ENCODE data around the gene POLA2.

Gene POLA2

DNA sequence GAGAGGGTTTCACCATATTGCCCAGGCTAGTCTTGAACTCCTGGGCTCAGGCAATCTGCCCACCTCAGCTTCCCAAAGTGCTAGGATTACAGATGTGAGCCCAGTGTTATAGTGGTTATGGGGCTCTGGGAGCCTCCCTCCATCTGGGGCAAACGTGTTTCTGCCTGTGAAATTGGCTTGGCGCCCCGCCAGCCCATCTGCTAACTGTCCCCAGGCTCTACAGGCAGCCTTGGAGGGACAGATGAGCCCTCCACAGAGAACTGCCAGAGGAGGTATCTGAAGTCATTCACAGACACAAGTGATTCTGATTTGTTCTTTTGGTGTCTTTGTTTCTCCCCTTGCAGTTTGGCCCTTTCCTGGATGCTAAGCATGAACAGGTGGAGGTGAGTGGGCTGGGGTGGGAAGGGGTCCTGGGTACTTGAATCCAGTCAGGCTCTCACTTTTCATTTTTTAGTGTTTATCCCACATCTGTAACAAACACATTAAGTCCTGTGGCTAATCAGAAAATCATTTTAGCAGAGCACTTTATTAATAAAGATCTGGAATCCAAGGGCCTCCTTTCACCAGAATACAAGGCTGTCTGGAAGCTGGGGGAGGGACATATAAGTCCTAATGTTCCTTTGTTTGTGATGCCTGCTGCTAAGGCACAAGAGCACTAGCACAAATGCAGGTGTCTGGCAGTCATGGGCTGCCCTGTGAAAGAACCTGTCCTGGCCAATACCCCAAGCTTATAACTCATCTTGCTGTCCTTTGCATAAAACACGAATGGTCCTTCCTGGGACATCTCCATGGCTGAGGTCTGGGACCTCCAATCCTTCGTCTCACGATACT, 27.2 kb downstream of the POLA2 start:
- DNase-seq = peak; percentile 49

- DNase-seq = peak; percentile 97
These were observed 28.8 kb downstream of the POLA2 start for GRCh38 chr11:65290448-65291165.

GRCh38 chr11:65291613-65292012, 29.9 kb downstream of the POLA2 start:
- peak; percentile 82 for DNase-seq

- no peak for DNase-seq
These were observed 31.1 kb downstream of the POLA2 start for GRCh38 chr11:65292890-65293289.

DNA sequence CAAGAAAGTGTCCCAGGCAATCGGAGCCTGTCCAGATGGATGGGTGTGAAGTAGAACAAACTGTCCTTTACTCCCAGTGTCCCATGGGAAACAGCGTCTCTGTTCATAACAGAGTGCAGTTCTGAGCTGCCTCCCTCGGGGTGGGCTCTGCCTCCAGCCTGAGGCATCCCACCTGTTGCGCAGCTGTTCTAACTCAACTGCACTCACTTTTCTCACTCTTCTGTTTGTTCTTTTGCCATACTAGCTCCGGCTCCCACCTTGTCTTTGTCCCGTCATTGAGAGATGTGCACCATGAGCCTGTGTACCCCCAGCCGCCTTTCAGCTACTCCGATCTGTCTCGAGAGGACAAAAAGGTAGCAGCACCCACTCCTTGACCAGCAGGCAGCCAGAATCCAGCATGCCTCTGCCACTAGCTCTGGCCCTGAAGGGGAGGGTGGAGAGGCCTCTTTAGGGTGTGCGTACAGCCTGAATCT, 32.2 kb downstream of the POLA2 start:
- DNase-seq = no peak

GRCh38 chr11:65295001-65295400, 33.2 kb downstream of the POLA2 start:
- no peak for DNase-seq

- DNase-seq = no peak
These were observed 34.0 kb downstream of the POLA2 start for GRCh38 chr11:65295571-65296341.

DNA sequence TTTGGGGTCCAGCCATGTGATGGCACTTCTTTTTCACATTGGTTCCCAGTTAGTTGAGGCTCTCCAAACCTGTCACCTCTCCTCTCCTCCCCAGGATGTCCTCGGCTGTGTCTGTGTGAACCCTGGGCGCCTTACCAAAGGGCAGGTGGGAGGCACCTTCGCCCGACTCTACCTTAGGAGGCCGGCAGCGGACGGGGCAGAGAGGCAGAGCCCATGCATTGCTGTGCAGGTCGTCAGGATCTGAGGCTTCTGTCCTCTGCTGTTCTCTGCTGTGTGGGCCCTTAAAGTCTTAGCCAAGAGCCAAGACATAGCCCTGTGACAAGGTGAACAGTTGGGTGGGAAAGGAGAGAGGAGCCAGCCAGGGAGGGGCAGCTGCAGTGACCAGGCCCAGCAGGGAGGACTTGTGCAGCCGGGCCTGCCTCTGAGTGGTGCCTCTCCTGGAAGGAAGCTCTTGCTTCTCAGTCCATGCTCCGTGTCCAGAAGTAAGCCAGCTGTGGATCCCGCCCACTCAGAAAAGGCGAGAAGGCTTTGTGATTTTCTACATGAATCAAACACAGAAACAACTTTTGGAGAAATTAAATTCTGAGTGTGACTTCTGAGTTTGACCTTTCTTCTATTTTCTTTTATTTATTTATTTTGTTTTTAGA, 35.4 kb downstream of the POLA2 start:
- DNase-seq = no peak

- no peak for DNase-seq
These were observed 36.4 kb downstream of the POLA2 start for GRCh38 chr11:65298131-65298535.

DNA sequence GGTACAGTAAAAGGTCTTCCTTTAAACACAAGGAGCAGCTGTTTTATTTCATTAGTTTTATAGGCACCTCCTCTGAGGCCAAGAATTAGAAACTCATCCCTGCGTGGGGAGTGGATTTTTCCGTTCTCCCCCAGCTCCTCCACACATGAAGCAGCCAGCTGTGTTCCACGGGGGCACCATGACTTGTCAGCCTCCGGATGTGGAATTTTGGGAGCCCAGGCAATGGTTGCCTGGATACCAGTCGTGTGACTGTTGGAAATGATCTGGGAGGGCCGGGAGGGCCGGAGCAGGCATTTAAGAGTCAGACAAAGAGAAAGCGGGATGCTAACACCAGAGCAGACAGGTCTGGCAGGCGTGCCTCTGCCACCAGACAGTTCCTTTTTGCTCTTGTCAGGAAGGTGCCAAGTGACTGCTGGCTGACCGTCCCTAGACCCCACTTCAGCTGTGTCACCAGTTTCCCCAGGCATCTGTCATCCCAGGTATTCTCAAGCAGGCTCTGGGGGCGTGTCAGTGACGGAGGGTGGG, 37.0 kb downstream of the POLA2 start:
- no peak for DNase-seq

GRCh38 chr11:65300621-65301275, 39.0 kb downstream of the POLA2 start:
- DNase-seq = no peak

DNA sequence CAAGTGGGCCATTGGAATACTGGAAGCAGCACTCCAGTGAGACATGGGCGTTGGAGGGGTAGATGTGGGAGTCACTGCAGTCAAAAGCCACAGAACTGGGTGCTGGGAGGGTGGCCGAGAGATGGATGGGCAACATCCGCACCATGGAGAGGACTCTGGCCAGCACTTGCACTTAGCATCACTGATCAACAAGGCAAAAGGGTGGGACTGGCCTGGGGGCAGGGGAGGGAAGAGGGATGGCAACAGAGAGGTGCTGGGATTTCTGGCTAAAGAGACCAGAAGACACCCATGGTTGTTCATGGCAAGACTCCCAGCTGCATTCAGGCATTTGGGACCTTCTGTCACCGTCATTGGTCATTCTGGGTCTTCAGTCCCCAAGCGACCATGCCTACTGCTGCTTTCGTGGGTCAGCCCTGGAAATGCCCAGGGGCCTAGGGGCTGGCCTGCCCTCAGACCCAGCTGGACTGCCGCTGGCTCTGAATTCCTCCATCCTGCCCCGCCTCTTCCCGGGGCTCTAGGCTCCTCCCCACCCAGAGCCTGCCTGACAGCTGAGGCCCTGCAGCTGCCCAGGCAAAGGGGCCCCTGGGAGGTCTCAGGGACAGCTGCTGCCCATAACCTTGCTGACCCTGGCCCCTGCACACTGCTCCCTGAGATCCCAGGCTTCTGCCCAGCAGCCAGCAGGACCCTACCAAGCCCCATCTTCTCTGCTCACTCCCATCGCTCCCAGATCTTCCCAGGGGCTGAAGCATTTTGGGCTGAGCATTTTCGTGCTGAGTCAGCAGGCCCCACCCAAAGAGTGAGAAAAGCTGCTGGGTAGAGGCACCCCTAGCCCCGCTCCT, 39.9 kb downstream of the POLA2 start:
- no peak for DNase-seq

- no peak for DNase-seq
These were observed 41.8 kb downstream of the POLA2 start for GRCh38 chr11:65303555-65303954.

GRCh38 chr11:65304110-65304509, 42.3 kb downstream of the POLA2 start:
- no peak for DNase-seq

GRCh38 chr11:65304613-65305012, 42.9 kb downstream of the POLA2 start:
- no peak for DNase-seq

- no peak for DNase-seq
These were observed 43.9 kb downstream of the POLA2 start for GRCh38 chr11:65305501-65306268.

DNA sequence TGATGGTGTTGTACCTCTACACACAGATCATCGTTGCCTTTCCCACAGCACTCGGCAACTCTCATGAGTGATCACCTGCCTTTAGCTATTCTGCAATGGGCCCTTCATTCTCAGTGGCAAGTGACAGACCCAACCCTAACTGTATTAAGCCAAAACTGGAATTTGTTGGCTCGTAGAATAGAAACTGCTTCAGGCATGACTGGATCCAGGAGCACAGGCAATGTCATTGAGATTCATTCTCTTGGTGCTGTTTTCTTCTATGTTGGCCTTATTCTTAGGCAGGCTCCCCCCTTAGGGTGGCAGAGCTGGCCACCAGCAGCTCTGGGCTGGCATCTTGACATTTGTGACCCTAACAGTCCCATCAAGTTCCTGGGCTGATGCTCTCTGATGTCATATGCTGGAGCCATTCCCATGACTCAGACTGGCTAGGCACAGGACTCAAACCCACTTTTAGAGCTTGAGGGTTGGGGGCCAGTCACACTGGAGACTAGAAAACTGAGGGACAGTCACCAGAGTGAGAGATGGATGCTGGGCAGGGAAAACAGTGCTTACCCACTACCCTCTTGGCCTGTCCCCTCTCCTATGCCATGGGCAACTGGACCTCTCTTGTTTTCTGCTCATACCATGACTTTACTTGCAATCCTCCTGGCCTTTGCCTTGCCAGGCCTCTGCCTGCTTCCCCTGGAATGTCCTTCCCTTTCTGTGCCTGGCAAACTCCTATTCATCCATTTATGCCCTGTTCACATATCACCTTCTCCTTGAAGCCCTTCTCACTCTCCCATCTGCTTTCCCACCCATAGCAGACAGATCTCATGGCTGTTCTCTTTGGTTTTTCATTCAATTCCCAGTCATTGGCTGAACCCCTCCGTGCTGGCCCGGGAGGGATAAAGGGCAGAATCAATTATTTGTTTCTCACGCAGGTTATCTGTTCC, 45.8 kb downstream of the POLA2 start:
- peak; percentile 59 for DNase-seq

DNA sequence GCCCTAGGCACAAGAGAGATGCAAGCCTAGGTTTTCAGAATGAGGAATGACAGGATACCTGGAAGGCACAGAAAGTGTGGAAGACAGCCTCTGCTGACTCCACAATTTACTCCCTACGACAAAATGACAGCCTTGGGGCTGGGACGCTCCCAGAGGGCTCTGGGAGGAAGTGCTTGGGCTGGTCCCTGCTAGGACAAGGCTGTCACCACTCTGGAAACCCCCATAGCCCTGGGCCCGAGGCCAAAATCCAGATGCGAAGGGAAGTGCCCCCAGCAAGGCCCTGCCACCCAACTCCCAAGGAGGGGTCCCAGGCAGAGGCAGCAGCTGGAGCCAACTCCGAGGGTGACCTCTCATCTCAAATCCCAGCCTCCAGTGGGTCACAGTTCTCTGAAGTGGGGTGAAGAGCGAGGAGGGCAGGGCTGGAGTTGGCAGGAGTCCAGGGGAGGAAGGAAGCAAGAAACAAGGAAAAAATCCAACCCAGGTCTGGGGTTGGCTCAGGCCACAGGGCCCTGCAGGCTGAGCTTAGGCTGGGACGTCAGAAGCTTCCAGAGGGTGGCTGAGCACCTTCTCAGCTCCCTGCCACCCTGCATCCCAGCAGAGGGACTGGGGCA, 46.6 kb downstream of the POLA2 start:
- no peak for DNase-seq

DNA sequence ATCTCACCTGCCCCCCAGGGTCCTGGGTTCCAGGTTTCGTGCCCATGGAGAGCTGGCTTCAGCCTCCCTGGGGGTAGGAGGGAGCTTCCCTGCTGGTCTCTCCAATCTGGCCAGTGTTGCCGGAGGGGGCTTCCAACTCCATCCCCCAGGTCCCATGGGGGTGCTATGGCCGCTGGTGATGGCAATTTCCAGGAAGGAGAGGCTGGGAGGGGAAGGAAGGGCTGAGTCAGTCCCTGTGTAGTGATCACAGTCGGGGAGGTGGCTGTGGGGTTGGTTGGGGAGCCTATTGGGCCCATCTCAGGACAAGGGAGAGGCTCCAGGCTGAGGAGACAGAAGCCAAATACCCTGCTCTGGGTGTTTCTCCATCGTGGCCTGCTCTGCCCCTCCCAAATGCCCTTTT, 47.2 kb downstream of the POLA2 start:
- DNase-seq = no peak
